GM13977 (cell line): Measurements from ENCODE around the gene MANSC4.

ENCODE experiments used
- DNase-seq: peaks from one replicate; pipeline ENCODE4 v3.0.0; 2012; ENCODE audit warnings: low spot score
- CTCF ChIP-seq: IDR thresholded peaks from 2 replicates; pipeline ENCODE4 v1.5.1; 2012; ENCODE audit warnings: mild to moderate bottlenecking, control low read depth; ENCODE audit not compliant: insufficient read depth; ENCODE audit errors: extremely low read depth, missing control alignments
- in situ Hi-C: fragments of 300-500 bp; cut with MboI; formaldehyde crosslinking; loops from one replicate; pipeline ENCODE4 v1.12.0; 2022; ENCODE audit warnings: low sequenced_read_pairs, low pct_unique_long_range_greater_than_20kb, mixed read lengths, inconsistent platforms; ENCODE audit not compliant: unreplicated experiment

Gene MANSC4

GRCh38 chr12:27730097-27730588 lies 49.9 kb downstream of the MANSC4 start:
- no peak for TF ChIP-seq CTCF

GRCh38 chr12:27723212-27723611 lies 56.8 kb downstream of the MANSC4 start:
- no peak for TF ChIP-seq CTCF
- in situ Hi-C loops: no loop called here
- DNase-seq: no peak

More at GRCh38 chr12:27730097-27730588, 49.9 kb downstream of the MANSC4 start:
- no peak for DNase-seq
- in situ Hi-C loops: loop anchor here (10.0 to 25.0 kb wide), 4 partner anchors 85 to 1132 kb away; partner anchors contain the start of gene CCDC91
